ENCODE measurements around the gene GALNT8.

Gene GALNT8

DNA sequence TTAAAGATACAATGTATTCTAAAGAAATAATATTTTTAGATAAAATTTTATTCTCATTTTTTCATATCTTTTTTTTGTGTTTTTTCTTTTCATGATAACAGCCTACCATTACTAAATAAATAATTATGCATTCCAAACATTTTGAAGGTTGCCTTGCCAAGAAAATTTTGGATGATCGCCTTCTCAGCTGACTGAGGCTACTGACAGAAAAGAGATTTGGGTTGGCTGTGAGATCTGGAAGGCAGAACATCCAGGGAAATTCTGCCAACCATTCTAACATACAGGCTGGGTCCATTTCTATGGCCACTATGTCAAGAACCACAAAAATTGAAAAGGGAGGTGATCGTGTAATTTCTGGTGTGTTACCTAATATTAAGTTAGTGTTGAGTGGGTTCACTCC, 48.1 kb downstream of the GALNT8 start:
- Histone ChIP-seq H4K5ac (ENCODE audit: low read length) (no peak overlapping the region), H2BK5ac (ENCODE audit: low read length) (no peak overlapping the region), H3K4me3 (ENCODE audit: low read length) (no peak overlapping the region), H3K79me1 (ENCODE audit: low read length) (no peaks in the 10 kb centered on the region), H3K56ac (ENCODE audit: low read length) (no peak overlapping the region), H3K4me1 (ENCODE audit: control insufficient read depth, low read depth, low read length) (peaks cover 2% of the 10 kb centered on the region), H3K4ac (ENCODE audit: low read depth, low read length) (no peak overlapping the region), H4K8ac (ENCODE audit: low read depth, low read length) (no peak overlapping the region), H3K36me3 (ENCODE audit: control insufficient read depth, insufficient read depth, low read length) (no peaks in the 10 kb centered on the region), H3K9ac (ENCODE audit: low read length) (no peak overlapping the region), H3K27ac (ENCODE audit: low read depth, low read length) (no peak overlapping the region), H3K27me3 (ENCODE audit: insufficient read depth, low read length, poor library complexity) (no peaks in the 10 kb centered on the region), H2BK15ac (replicated peaks; ENCODE audit: low read depth) (no peak overlapping the region), H3K18ac (ENCODE audit: low read length) (no peak overlapping the region), H2BK120ac (ENCODE audit: low read depth, low read length) (no peak overlapping the region), H3K79me2 (ENCODE audit: control insufficient read depth, insufficient read depth, low read length) (no peaks in the 10 kb centered on the region), H3K4me2 (ENCODE audit: low read length) (no peak overlapping the region), H3K23ac (ENCODE audit: low read length) (no peak overlapping the region), H2AK5ac (ENCODE audit: low read length) (no peak overlapping the region)
- no peak for DNase-seq
- no CpG with 5 or more reads among the region's 2 CpGs for WGBS (ENCODE audit: extremely low coverage, insufficient coverage, low lambda C conversion rate)

DNA sequence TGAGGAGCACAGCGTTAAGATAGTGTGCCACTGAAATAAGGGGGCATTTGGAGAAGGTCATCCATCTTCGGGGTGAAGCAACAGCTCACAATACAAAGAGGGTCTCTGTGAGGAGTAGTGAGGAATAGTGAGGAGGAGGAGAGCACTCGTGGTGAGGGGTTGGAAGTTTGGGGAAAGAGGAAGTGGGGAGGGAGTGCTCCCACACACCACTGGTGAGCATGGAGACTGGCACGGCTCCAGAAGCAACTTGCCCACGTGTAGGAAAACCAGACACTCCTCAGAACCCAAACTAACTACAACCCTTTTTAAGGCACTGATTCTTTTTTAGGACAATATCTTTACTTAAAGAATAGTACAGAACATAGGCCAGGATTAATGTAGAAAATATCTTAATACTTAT, 48.9 kb downstream of the GALNT8 start:
- no peak overlapping the region for H3K56ac ChIP-seq (ENCODE audit: low read length)
- DNase-seq, result no peak
- WGBS (ENCODE audit: extremely low coverage, insufficient coverage, low lambda C conversion rate), result no CpG with 5 or more reads among the region's 5 CpGs

DNA sequence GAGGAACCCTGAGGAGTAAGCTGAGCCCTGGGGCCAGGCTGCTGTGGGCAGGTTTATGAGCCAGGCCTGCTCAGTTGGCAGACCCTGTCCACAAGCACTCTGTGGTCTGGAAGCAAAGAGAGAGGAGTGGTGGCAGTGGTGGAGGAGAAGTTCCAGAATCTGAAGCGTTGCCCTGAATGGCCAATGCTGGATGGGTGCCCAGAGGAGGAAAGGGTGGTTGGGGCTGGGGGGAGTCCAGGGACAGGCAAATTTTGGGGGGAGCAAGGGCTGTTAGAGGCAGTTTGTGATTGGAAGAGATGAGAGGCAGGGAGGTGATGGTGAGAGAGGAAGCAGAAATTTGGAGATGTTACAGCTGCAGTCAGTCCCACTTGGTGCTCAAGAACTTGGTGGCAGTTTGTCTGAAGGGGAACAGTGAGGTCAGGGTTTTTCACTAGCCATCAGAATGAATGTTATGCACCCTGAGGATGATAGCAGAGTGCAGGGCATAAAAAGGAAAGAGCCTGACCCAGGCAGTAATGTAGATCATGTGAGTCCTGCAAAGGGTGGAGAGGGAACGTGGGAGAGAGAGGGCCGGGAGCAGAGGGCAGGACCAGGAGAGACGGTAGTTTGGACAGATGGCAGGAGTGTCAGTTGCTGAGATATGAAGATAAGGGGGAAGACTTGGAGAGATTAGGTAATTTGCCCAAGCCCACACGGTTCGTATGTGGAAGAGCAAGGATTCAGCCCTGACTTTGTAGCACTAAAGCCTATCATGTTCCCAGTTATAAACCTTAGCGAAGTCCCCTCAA, 51.2 kb downstream of the GALNT8 start:
- no peaks in the 10 kb centered on the region for H3K27me3 ChIP-seq (ENCODE audit: insufficient read depth, low read length, poor library complexity)
- H2BK5ac ChIP-seq (ENCODE audit: low read length), result no peak overlapping the region
- no peak overlapping the region for H3K27ac ChIP-seq (ENCODE audit: low read depth, low read length)
- no peak overlapping the region for H3K4me3 ChIP-seq (ENCODE audit: low read length)
- no peak overlapping the region for H3K4me2 ChIP-seq (ENCODE audit: low read length)
- H3K56ac ChIP-seq (ENCODE audit: low read length), result no peak overlapping the region
- H3K36me3 ChIP-seq (ENCODE audit: control insufficient read depth, insufficient read depth, low read length), result no peaks in the 10 kb centered on the region
- H3K79me2 ChIP-seq (ENCODE audit: control insufficient read depth, insufficient read depth, low read length), result no peaks in the 10 kb centered on the region
- no peak overlapping the region for H2AK5ac ChIP-seq (ENCODE audit: low read length)
- no peak overlapping the region for H2BK15ac ChIP-seq (replicated peaks; ENCODE audit: low read depth)
- H3K9ac ChIP-seq (ENCODE audit: low read length), result no peak overlapping the region
- H3K79me1 ChIP-seq (ENCODE audit: low read length), result no peaks in the 10 kb centered on the region
- H3K18ac ChIP-seq (ENCODE audit: low read length), result no peak overlapping the region
- WGBS (ENCODE audit: extremely low coverage, insufficient coverage, low lambda C conversion rate), result no CpG with 5 or more reads among the region's 7 CpGs
- no peak overlapping the region for H2BK120ac ChIP-seq (ENCODE audit: low read depth, low read length)
- no peak overlapping the region for H4K5ac ChIP-seq (ENCODE audit: low read length)
- DNase-seq, result no peak
- H3K23ac ChIP-seq (ENCODE audit: low read length), result no peak overlapping the region
- no peak overlapping the region for H3K4ac ChIP-seq (ENCODE audit: low read depth, low read length)
- no peak overlapping the region for H4K8ac ChIP-seq (ENCODE audit: low read depth, low read length)
- no peaks in the 10 kb centered on the region for H3K4me1 ChIP-seq (ENCODE audit: control insufficient read depth, low read depth, low read length)

More for the DNA sequence above, 48.9 kb downstream of the GALNT8 start:
- H3K4me1 ChIP-seq (ENCODE audit: control insufficient read depth, low read depth, low read length), result no peaks in the 10 kb centered on the region
- H3K4ac ChIP-seq (ENCODE audit: low read depth, low read length), result no peak overlapping the region
- H3K4me3 ChIP-seq (ENCODE audit: low read length), result no peak overlapping the region
- no peak overlapping the region for H3K4me2 ChIP-seq (ENCODE audit: low read length)
- no peak overlapping the region for H3K27ac ChIP-seq (ENCODE audit: low read depth, low read length)
- no peak overlapping the region for H4K5ac ChIP-seq (ENCODE audit: low read length)
- H3K79me2 ChIP-seq (ENCODE audit: control insufficient read depth, insufficient read depth, low read length), result no peaks in the 10 kb centered on the region
- no peak overlapping the region for H3K23ac ChIP-seq (ENCODE audit: low read length)
- H3K36me3 ChIP-seq (ENCODE audit: control insufficient read depth, insufficient read depth, low read length), result no peaks in the 10 kb centered on the region
- no peak overlapping the region for H3K9ac ChIP-seq (ENCODE audit: low read length)
- H3K18ac ChIP-seq (ENCODE audit: low read length), result no peak overlapping the region
- no peak overlapping the region for H2AK5ac ChIP-seq (ENCODE audit: low read length)
- no peak overlapping the region for H2BK5ac ChIP-seq (ENCODE audit: low read length)
- no peaks in the 10 kb centered on the region for H3K79me1 ChIP-seq (ENCODE audit: low read length)
- H4K8ac ChIP-seq (ENCODE audit: low read depth, low read length), result no peak overlapping the region
- H2BK120ac ChIP-seq (ENCODE audit: low read depth, low read length), result no peak overlapping the region
- H3K27me3 ChIP-seq (ENCODE audit: insufficient read depth, low read length, poor library complexity), result no peaks in the 10 kb centered on the region
- no peak overlapping the region for H2BK15ac ChIP-seq (replicated peaks; ENCODE audit: low read depth)

GRCh38 chr12:4771960-4772566, 51.9 kb downstream of the GALNT8 start:
- Histone ChIP-seq H3K27ac (ENCODE audit: low read depth, low read length) (no peak overlapping the region), H2BK5ac (ENCODE audit: low read length) (no peak overlapping the region), H2AK5ac (ENCODE audit: low read length) (no peak overlapping the region), H3K36me3 (ENCODE audit: control insufficient read depth, insufficient read depth, low read length) (no peaks in the 10 kb centered on the region), H3K56ac (ENCODE audit: low read length) (no peak overlapping the region), H2BK15ac (replicated peaks; ENCODE audit: low read depth) (no peak overlapping the region), H3K4me2 (ENCODE audit: low read length) (no peak overlapping the region), H3K4me1 (ENCODE audit: control insufficient read depth, low read depth, low read length) (no peaks in the 10 kb centered on the region), H2BK120ac (ENCODE audit: low read depth, low read length) (no peak overlapping the region), H3K4ac (ENCODE audit: low read depth, low read length) (no peak overlapping the region), H3K27me3 (ENCODE audit: insufficient read depth, low read length, poor library complexity) (no peaks in the 10 kb centered on the region), H3K4me3 (ENCODE audit: low read length) (no peak overlapping the region), H3K9ac (ENCODE audit: low read length) (no peak overlapping the region), H3K79me1 (ENCODE audit: low read length) (no peaks in the 10 kb centered on the region), H3K23ac (ENCODE audit: low read length) (no peak overlapping the region), H3K79me2 (ENCODE audit: control insufficient read depth, insufficient read depth, low read length) (no peaks in the 10 kb centered on the region), H4K8ac (ENCODE audit: low read depth, low read length) (no peak overlapping the region), H3K18ac (ENCODE audit: low read length) (no peak overlapping the region), H4K5ac (ENCODE audit: low read length) (no peak overlapping the region)
- WGBS (ENCODE audit: extremely low coverage, insufficient coverage, low lambda C conversion rate), result no CpG with 5 or more reads among the region's 11 CpGs
- DNase-seq, result peak; percentile 92

- Histone ChIP-seq H2AK5ac (ENCODE audit: low read length) (no peak overlapping the region), H3K27me3 (ENCODE audit: insufficient read depth, low read length, poor library complexity) (no peaks in the 10 kb centered on the region), H3K23ac (ENCODE audit: low read length) (no peak overlapping the region), H3K4me3 (ENCODE audit: low read length) (no peak overlapping the region), H3K18ac (ENCODE audit: low read length) (no peak overlapping the region), H3K79me2 (ENCODE audit: control insufficient read depth, insufficient read depth, low read length) (no peaks in the 10 kb centered on the region), H3K56ac (ENCODE audit: low read length) (no peak overlapping the region), H2BK120ac (ENCODE audit: low read depth, low read length) (no peak overlapping the region), H3K4me1 (ENCODE audit: control insufficient read depth, low read depth, low read length) (no peaks in the 10 kb centered on the region), H2BK15ac (replicated peaks; ENCODE audit: low read depth) (no peak overlapping the region), H3K27ac (ENCODE audit: low read depth, low read length) (no peak overlapping the region), H3K4me2 (ENCODE audit: low read length) (no peak overlapping the region), H2BK5ac (ENCODE audit: low read length) (no peak overlapping the region), H4K5ac (ENCODE audit: low read length) (no peak overlapping the region), H3K4ac (ENCODE audit: low read depth, low read length) (no peak overlapping the region), H3K9ac (ENCODE audit: low read length) (no peak overlapping the region), H4K8ac (ENCODE audit: low read depth, low read length) (no peak overlapping the region), H3K79me1 (ENCODE audit: low read length) (no peaks in the 10 kb centered on the region), H3K36me3 (ENCODE audit: control insufficient read depth, insufficient read depth, low read length) (no peaks in the 10 kb centered on the region)
- WGBS (ENCODE audit: extremely low coverage, insufficient coverage, low lambda C conversion rate), result no CpG with 5 or more reads among the region's 4 CpGs
- DNase-seq, result no peak
Observed at GRCh38 chr12:4775936-4776335, 55.7 kb downstream of the GALNT8 start.

Data from mesendoderm (in vitro differentiated cells).